ENCODE results near the gene DGKZ.

DGKZ gene

GRCh38 chr11:46345131-46345597 lies 2.1 kb upstream of the DGKZ start:
- DNase-seq (ENCODE audit: low read depth in 2 of 2), result no peak

GRCh38 chr11:46345881-46346484 lies 1.3 kb upstream of the DGKZ start:
- DNase-seq (ENCODE audit: low read depth in 2 of 2), result no peak

GRCh38 chr11:46347637-46348311 lies 511 bp downstream of the DGKZ start:
- DNase-seq (ENCODE audit: low read depth in 2 of 2), result no peak

GRCh38 chr11:46348566-46349401 lies 1.5 kb downstream of the DGKZ start:
- DNase-seq (ENCODE audit: low read depth in 2 of 2), result no peak

GRCh38 chr11:46350695-46351094 lies 3.4 kb downstream of the DGKZ start:
- no peak for DNase-seq (ENCODE audit: low read depth in 2 of 2)

- no peak for DNase-seq (ENCODE audit: low read depth in 2 of 2)
Measured at GRCh38 chr11:46351148-46351547, 3.9 kb downstream of the DGKZ start.

GRCh38 chr11:46351606-46352005 lies 4.3 kb downstream of the DGKZ start:
- no peak for DNase-seq (ENCODE audit: low read depth in 2 of 2)

- peak; percentile 67 to 71 for DNase-seq (ENCODE audit: low read depth in 2 of 2)
Measured at GRCh38 chr11:46352063-46352841, 5.0 kb downstream of the DGKZ start.

GRCh38 chr11:46353698-46354097 lies 6.4 kb downstream of the DGKZ start:
- no peak for DNase-seq (ENCODE audit: low read depth in 2 of 2)

- no peak for DNase-seq (ENCODE audit: low read depth in 2 of 2)
Measured at GRCh38 chr11:46356924-46357482, 9.7 kb downstream of the DGKZ start.

- DNase-seq (ENCODE audit: low read depth in 2 of 2), result no peak
Measured at GRCh38 chr11:46357483-46357936, 10.2 kb downstream of the DGKZ start.

GRCh38 chr11:46359953-46360352 lies 12.7 kb downstream of the DGKZ start:
- no peak for DNase-seq (ENCODE audit: low read depth in 2 of 2)

GRCh38 chr11:46360878-46361277 lies 13.6 kb downstream of the DGKZ start:
- no peak for DNase-seq (ENCODE audit: low read depth in 2 of 2)

GRCh38 chr11:46361283-46362155 lies 14.3 kb downstream of the DGKZ start:
- DNase-seq (ENCODE audit: low read depth in 2 of 2), result peak; percentile 57 to 67

GRCh38 chr11:46362156-46363030 lies 15.1 kb downstream of the DGKZ start:
- no peak for DNase-seq (ENCODE audit: low read depth in 2 of 2)

GRCh38 chr11:46363031-46363407 lies 15.8 kb downstream of the DGKZ start:
- DNase-seq (ENCODE audit: low read depth in 2 of 2), result no peak

GRCh38 chr11:46363455-46364005 lies 16.3 kb downstream of the DGKZ start:
- DNase-seq (ENCODE audit: low read depth in 2 of 2), result no peak

GRCh38 chr11:46364056-46364455 lies 16.8 kb downstream of the DGKZ start:
- no peak for DNase-seq (ENCODE audit: low read depth in 2 of 2)

- no peak for DNase-seq (ENCODE audit: low read depth in 2 of 2)
Measured at GRCh38 chr11:46364791-46365190, 17.5 kb downstream of the DGKZ start.
